SKM-1 treated with dmso at 0.1 percent for 144 hours (cell line): Measurements from ENCODE around the gene ITPR2.
"Not testable (repeated sequence)": the region's sequence is repeated elsewhere in the genome, so short reads cannot be mapped to it uniquely, and the experiment has no call there.

ENCODE experiments used
- DNase-seq: peaks from one replicate; lab custom pipeline; 2025; ENCODE audit not compliant: unreplicated experiment; lab: John Stamatoyannopoulos, UW

ITPR2 gene

GRCh38 chr12:26767116-26767515, 65.9 kb downstream of the ITPR2 start:
- DNase-seq, result no peak

GRCh38 chr12:26762186-26762585, 70.8 kb downstream of the ITPR2 start:
- no peak for DNase-seq

- no peak for DNase-seq
These were observed 71.2 kb downstream of the ITPR2 start for GRCh38 chr12:26761775-26762174.

- DNase-seq, result no peak
These were observed 72.2 kb downstream of the ITPR2 start for GRCh38 chr12:26760657-26761293.

- DNase-seq, result not testable (repeated sequence)
These were observed 77.6 kb downstream of the ITPR2 start for GRCh38 chr12:26755362-26755761.

- DNase-seq, result no peak
These were observed 78.8 kb downstream of the ITPR2 start for GRCh38 chr12:26754148-26754547.

- DNase-seq, result no peak
These were observed 81.8 kb downstream of the ITPR2 start for GRCh38 chr12:26751179-26751578.

GRCh38 chr12:26750531-26751175, 82.3 kb downstream of the ITPR2 start:
- no peak for DNase-seq

- no peak for DNase-seq
These were observed 83.2 kb downstream of the ITPR2 start for GRCh38 chr12:26749781-26750180.

- no peak for DNase-seq
These were observed 84.1 kb downstream of the ITPR2 start for GRCh38 chr12:26748741-26749431.

GRCh38 chr12:26748412-26748740, 84.6 kb downstream of the ITPR2 start:
- no peak for DNase-seq

- DNase-seq, result no peak
These were observed 86.8 kb downstream of the ITPR2 start for GRCh38 chr12:26746121-26746714.

GRCh38 chr12:26744697-26745440, 88.1 kb downstream of the ITPR2 start:
- DNase-seq, result no peak

GRCh38 chr12:26744042-26744626, 88.9 kb downstream of the ITPR2 start:
- no peak for DNase-seq

GRCh38 chr12:26741584-26742227, 91.3 kb downstream of the ITPR2 start:
- DNase-seq, result no peak

- no peak for DNase-seq
These were observed 92.0 kb downstream of the ITPR2 start for GRCh38 chr12:26740991-26741390.

GRCh38 chr12:26740348-26740747, 92.6 kb downstream of the ITPR2 start:
- no peak for DNase-seq

GRCh38 chr12:26737487-26738030, 95.4 kb downstream of the ITPR2 start:
- no peak for DNase-seq

GRCh38 chr12:26736563-26737486, 96.2 kb downstream of the ITPR2 start:
- DNase-seq, result no peak
